NCI-H2081 treated with DMSO at 0.1 percent for 48 hours (cell line): Measurements from ENCODE around the gene CD164L2.

Experiments
- DNase-seq: peaks from one replicate; lab custom pipeline; 2025; lab: John Stamatoyannopoulos, UW

The CD164L2 gene

DNA sequence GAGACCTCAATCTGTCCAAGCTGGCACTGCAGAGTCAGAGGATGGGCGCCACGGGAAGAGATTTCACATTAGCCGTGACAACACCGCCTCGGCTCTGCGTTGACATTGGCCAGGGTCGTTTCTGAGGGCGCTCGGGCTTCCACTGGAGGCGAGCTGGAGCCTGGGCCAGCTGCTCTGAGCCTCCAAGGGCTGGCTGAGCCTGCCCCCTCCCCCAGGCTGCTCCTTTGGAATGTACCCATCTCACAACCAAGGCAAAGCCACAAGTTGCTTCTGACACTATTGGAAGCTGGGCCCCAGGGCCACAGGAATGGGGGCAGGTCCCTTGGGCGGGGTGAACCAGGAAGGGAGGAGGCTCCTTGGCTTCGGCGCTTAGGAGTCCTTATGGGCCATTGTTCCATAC lies 21.9 kb upstream of the CD164L2 start:
- no peak for DNase-seq

DNA sequence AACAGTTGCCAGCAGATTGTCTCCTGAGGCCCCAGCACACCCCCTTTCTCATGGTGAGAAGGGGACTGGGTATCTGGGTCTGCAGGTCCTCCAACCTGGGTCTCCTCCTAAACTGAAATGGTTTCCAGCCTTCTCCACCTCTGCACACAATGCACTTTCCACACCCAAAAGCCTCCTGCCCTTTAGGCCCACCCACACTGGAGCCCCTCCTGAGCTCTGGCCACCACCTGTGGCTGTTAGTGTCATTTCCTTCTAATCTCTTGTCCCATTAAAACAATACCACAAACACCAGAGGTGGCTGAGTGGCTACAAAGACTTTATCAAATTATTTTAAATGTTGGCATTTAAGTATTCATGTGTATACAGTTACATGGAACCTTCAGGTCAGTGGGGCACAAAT lies 20.8 kb upstream of the CD164L2 start:
- no peak for DNase-seq

DNA sequence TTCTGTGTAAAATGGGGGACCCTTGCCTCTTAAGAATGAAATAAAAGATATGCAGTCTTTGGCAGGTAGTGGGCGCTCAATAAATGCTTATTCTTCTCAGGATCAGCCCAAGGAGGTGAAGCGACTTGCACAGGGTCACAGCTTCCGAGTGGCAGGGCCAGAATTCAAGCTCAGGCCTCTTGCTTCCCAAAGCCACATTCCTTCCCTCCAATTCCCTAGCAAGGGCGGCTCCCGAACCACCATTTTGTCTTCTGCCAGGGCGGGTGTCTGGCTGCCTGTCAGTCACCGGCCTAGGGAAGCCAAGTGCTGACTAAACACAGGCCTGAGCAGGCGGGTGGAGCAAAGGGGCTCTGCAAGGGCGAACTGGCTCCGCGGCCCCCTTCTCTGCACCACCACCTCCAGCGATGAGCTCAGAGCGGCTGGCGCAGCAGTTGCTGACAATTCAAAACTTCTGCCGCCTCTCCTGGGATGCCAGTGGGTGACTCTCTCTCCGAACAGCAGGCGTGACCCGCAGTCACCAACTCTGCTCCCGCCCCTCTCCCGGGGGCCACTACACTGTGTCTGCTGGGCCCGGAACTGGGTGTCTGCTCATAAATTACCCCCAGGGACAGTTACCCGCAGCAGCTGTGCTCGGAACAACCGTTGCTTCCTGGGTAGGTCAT lies 20.1 kb upstream of the CD164L2 start:
- no peak for DNase-seq

DNA sequence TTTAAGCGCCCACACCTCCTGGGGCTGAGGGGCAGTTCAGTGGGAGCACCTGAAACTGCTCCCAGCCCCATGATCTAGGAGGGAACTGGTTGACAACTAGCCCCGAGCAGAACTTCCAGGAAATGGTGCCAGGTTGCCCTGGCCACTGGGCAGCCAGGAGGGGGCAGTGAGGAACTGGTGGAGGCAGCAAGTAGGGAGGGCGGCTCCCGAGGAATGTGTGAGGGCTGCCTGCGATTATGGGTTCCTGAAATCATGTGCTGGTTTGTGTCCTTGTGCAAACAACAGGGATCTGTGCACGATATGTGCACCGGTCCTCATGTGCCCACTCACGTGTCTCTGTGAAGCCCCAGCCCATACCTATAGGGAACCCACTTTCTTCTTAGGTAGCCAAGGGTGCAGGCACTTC lies 19.2 kb upstream of the CD164L2 start:
- DNase-seq, result no peak

DNA sequence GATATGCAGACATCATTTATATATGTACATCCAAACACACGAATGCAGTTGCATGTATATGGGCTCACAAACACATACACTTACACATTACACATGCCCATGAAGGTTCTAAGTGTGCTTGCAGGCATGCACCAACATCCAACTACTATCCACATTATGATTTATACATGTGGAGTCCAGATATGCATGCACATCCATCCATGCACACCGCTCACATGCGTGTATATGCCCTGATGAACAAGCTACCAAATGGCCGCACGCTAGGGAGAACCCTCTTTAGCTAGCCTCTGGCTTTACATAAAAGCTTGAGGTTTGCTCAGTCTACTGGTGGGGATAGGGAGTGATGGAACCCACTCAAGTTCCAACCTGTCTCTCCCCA lies 17.8 kb upstream of the CD164L2 start:
- DNase-seq, result no peak

DNA sequence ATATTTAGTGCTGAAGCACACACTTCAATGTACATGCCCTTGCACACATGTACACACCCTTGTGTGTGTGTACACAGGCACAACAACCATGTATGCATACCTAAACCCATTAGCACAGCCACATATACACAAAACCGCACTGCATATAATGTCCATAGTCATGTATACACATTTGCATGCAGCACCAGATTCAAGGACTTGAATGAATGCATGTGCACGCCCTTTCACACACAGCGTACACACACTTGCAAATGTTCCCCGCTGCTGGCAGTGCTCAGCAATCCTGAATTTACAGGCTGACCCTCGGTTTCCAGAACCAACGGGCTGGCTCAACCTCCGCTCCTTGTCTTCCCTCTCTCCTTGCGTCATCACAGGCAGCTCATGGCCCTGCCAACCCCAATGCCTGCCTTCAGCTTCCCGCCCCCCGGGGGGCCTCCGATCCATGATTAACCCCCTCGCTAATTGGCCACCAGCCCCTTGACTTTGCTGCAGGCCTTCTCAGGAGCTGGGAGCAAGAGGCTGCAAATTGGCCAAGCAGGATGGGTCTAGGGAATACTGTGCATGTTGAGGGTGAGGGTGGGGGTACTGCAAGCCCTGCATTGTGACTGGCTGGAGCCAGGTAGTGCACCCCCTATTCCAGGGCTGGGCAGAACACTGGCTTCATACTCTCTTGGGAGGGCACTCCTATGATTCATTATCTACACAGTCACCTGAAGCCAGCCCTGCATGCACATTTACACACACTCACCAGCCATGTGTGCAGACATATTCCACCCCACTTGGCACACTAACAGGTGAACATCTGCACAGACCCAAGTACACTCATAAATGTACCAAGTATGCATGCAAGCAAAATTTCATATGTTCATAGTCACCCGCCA lies 17.2 kb upstream of the CD164L2 start:
- no peak for DNase-seq

DNA sequence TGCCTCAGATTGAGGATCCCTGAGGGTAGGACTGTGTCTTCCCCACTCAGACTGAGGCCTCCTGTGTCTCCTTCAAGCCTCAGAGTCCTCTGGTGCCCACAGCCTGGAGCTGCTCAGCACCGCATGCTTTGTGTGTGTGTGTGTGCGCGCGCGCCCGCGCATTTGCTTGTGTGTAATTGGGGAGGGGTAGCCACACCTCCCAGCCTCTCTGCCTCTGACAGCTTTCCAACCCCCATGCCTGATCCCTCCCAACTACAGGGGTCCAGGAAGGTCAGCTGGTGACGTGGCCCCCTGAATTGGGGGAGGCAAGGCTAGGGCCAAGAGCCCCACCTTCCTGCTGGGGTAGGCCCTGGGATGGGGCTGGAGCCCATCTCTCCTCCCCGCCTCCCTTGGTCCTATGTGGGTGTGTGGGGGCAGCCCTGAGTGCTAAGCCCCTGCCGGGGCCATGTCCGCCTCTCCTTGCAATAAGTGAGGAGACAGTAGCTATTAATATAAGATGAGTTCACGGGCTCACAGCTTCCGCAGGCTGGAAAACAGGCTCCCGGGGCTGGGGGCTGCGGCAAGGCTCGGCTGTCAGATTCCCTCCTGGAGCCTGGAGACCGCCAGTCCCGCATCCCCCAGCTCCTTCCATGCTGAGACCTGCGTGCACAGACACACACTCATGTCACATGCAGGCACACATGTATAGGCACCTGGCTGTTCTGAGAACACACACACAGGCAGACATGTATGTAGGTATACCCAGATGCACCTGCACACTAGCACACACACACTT lies 16.3 kb upstream of the CD164L2 start:
- no peak for DNase-seq

DNA sequence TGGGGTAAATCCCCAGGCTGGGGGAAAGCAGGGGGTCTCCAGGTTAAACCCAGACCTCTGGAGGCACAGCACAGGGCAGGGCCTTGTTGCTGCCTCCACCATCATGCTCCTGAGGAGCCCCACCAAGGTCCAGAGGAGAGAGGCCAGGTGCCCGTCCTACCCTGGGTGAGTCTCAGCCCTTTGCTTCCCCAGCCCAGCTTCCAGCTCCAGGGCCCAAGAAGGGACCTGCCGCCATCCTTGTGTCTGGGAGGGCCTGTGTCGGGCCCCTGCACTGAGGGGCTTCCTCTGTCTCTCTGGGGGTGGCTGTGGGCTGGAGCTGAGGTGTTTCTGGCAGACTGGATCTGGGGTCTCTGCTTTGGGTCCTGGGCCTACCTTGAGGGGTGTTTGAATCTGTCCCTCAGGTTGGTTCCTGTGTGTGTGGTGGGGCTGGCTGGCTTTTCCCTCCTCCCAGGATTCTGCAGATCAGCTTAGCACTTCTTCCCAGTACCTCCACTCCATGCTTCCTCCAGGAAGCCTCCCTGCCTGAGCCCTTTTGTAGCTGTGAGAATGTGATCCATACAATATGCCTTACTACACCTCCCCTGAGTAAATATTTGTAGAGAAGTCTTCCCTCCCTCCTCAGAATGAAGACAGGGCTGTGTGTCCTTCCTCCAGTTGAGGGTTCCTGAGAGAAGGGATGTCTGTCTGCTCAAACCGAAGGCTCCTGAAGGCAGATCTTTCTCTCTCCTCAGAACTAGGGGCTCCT lies 15.4 kb upstream of the CD164L2 start:
- no peak for DNase-seq

DNA sequence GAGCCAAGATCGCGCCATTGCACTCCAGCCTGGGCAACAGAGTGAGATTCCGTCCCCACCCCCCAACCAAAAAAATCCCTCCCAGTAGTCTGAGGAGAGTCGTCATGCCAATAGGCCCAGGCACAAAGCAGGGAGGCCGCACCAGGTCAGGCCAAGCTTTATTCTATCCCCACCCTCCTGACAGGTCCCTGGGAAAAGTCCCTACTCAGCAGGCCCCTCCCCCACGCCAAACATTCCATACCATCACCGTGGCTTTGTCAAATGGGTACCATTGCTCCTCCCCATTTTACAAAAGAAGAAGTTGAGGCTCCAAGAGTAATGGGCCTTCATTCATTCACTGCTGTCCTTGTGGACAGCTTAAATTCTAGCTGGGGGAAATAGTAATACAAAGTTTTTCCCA lies 14.6 kb upstream of the CD164L2 start:
- no peak for DNase-seq

DNA sequence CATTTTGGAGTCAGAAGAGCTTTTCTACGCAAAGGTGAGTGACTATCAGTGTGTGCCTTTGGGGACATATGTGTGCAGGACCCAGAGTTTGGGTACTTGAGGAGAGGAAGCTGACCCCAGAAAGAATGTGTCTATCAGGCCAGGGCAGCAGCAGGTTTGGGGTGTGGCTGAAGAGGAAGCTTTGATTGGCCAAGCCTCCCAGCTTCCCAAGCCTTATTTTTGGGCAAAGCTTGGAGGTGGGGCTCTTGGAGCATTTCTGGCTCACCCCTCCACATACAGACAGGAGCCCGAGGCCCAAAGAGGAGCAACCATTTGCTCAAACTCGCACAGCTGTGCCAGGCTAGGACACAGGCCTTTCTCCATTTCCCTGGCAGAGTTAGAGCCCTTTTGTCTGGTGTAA lies 14.0 kb upstream of the CD164L2 start:
- DNase-seq, result no peak

DNA sequence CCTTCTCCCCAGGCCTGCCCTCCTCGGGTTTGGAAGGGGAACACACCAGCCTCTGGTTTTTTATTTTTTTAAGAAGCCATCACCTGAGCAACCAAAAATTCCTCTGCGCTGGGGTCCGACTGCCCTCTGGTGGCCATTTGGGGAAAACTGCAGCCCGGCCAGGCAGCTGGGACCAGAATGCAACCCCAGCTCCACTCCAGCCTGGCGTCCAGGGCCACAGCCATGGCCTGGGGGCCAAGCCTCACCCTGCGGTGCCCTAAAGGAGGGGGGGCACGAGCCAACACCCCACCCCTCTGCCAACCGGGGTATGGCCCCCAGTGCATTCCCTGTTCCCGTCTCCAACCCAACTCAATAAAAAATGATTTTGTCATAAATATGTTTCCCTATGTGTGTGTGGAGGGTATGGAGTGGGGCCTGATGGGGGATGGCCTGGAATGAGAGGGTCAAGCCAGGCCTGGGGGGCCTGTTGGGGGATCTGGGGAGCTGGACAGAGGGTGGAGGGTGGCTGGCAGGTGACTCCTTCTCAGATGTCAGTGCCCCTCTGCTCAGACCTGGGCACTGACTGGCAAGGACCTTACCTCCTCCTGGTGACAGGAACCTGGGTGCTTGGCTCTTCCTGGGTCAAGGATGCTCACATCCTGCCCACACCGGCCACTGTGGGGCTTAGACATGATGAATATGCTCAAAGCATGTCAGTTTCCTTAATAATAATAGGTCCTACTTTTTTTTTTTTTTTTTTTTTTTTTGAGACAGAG lies 12.5 kb upstream of the CD164L2 start:
- DNase-seq, result no peak

DNA sequence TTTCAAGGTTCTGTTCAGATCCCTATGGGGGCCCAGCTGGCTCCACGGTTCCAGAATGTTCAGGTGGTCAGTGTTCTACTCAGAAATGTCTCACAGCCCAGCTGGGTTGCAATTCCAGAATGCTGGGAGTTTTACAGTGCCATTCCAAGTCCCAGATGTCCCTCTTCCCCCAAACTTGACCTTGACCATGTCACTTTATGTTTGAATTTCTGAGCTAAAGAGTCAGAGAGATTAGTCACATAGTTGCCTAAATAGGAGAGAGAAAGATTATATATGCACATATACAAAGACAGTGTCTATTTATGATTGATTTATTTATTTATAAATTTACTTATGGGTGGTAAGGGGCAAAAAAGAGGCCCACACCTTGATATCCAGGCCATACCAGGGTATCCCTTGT lies 11.8 kb upstream of the CD164L2 start:
- DNase-seq, result no peak

DNA sequence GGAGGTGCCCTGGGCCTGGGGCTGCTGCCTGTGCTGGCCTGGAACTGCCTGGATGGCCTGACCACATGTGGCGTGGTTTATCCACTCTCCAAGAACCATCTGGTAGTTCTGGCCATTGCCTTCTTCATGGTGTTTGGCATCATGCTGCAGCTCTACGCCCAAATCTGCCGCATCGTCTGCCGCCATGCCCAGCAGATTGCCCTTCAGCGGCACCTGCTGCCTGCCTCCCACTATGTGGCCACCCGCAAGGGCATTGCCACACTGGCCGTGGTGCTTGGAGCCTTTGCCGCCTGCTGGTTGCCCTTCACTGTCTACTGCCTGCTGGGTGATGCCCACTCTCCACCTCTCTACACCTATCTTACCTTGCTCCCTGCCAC lies 11.1 kb upstream of the CD164L2 start:
- no peak for DNase-seq

DNA sequence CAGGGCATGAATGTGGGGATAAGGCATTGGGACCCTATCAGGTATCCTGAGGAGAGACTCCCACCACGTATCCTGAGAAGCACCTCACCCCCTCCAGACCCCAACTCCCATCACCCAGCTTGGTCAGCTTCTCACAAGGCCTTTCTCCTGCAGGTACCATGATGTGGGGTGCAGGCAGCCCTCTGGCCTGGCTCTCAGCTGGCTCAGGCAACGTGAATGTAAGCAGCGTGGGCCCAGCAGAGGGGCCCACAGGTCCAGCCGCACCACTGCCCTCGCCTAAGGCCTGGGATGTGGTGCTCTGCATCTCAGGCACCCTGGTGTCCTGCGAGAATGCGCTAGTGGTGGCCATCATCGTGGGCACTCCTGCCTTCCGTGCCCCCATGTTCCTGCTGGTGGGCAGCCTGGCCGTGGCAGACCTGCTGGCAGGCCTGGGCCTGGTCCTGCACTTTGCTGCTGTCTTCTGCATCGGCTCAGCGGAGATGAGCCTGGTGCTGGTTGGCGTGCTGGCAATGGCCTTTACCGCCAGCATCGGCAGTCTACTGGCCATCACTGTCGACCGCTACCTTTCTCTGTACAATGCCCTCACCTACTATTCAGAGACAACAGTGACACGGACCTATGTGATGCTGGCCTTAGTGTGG lies 10.6 kb upstream of the CD164L2 start:
- no peak for DNase-seq

DNA sequence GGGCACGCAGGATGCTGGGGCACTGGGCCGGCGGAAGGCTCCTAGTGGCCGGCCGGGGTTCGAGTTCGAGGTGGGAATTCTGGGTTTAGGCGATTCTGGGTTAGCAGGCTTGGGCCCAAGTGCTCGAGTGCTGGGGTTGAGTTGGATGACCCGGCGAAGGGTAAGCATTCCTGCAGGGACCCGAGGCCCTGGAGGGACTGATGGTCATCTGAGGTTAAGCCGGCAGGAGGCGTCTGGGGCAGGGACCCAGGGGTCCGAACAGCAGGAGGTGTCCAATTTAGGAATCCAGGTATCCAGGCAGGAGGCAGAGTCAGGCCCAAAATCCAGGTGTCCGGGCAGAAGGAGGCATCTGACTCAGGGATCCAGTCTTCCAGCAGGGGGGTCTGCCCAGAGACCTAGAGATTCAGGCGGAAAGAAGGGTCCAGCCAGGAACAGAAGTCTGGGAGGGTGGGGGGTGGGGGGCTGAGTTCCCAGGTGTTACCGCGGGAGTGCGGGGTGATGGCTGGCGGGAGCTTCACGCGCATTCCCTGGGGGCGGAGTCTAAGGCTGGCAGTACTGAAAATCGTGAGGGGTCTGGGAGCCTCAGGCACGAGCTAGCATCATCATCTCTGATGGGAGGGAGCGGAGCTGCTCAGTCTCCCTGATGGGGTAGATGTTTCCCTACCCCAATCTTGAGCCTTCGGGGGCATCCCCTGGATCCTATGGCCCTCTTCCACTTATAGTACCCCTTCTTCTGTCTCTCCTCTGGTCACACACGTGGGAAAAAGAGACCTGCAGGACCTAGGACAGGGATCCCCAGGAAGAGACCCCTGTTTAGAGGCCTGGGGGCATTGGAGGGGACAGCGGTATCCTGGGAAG lies 9.9 kb upstream of the CD164L2 start:
- no peak for DNase-seq

DNA sequence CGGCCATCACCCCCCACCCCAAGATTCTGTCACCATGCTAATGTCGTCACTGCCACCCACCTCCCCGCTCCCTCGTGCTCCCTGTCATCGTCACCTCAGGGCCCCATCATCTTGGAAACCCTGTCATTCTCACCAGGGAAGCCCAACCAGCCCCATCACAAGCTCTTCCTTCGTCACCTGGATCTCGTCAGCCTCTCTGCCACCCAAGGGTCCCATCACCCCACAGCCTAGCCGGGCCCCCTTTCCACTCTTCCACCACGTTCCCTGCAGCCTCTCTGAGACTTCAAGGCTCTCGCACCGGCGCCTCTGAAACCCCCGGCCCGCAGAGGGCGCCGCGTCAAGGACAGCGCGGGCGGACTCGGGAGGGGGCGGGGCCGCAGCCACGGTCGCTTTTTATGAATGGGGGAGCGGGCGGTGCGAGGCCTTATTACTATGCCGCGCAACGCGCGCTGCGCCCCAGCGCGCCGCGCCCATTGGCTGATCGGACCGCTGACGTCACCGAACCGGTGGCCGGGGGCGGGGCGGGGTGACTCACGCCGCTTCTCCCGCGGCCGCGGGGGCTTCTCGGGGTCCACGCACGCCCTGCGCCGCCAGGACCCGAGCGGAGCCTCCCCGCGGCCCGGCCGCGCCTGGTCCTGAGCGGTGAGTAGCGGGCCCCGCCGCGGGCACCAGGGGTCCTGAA lies 9.1 kb upstream of the CD164L2 start, which contains the start of gene GPR3:
Gene GPR3, plus strand, starts transcription at position 527 of the 682 bp plus-strand sequence. CDS start 1,177 bp downstream, outside the sequence.
- DNase-seq, result no peak

DNA sequence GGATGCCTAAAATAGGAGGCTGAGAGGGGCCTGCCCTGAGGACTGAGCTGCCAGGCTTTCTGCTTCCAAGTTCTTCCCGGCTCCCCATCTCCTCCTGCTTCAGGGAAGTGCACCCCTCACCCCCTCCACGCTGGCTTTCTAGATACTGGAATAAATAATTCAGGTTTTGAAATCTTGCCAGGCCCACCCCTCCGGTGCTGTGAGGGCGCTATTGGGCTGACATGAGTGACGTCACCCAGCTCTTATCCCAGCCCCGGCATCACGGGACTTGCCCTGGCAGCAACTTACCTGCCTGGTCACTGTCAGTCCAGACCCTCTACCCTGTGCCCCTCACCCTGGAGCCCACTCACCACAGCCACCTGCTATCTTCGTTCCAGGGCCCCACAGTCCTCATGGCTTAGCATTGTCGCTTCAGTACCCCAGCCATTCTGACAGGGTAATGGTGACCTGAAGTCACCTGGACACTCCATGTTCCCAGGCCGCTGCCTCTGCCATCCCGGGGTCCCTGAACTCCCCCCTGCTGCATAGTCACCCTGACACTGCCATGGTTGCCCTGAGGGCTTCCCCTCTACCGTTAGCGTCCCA lies 8.5 kb upstream of the CD164L2 start:
- DNase-seq, result no peak

DNA sequence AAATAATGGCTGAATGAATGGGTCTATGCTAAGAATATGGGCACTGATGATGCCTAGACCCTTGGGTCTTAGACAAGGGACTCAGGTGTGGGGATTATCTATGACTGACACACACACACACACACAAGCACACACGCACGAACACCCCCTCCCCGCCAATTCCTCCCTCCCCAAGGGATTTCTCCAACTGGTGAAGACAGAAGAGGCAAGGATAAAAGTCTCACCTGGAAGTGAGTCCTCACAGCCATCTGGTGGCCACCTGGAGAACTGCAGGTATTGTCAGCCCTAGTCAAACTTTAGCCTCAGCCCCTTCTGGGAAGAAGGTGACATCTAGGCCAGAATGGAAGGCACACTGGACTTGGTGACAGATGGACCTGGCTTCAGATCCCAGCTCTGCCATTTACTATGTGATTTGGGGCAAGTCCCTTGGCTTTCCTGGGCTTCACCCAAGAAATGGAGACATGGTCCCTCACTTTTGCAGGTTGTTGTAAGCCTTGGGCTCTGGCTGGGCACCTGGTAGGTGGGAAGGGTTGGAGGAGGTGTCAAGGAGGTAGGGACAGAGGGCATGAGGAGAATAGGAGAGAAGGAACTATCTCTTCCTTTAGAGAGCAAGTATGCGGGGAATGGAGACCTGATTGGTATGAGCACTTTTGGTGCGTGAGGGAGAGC lies 5.3 kb upstream of the CD164L2 start:
- no peak for DNase-seq
